OCI-LY7 (cell line): ENCODE measurements around the gene RAB10. TPM values are rescaled to one million over a fixed set of nuclear protein-coding genes. Genes with fewer than 3 reads are reported as not detected.
"Not testable (repeated sequence)": the region's sequence is repeated elsewhere in the genome, so short reads cannot be mapped to it uniquely, and the experiment has no call there.

ENCODE experiments used
- BruUV-seq: library from RNA; stranded (reverse); fragments of 400-500 nt; replicated peaks from 2 replicates; lab custom pipeline; 2021; lab: Mats Ljungman, UMichigan
- CTCF ChIA-PET: fragments of 300-600 bp; sonication (Branson Sonifier 250); formaldehyde crosslinking; loops from one replicate; lab custom pipeline; 2022; ENCODE audit warnings: antibody characterized with exemption; ENCODE audit not compliant: unreplicated experiment; lab: Charles Lee
- POLR2A ChIA-PET: fragments of 300-600 bp; sonication (Branson Sonifier 250); formaldehyde crosslinking; loops from one replicate; lab custom pipeline; 2022; ENCODE audit warnings: antibody characterized with exemption; lab: Charles Lee
- DNase-seq: peaks from one replicate; pipeline ENCODE4 v3.0.0-alpha.2; 2015; ENCODE audit warnings: low spot score
- H2AFZ ChIP-seq: fragments of 200-600 bp; sonication (generic), shearing (Covaris generic); 2 replicates; pipeline ENCODE4 v1.6.1; 2014; ENCODE audit warnings: mild to moderate bottlenecking, antibody characterized with exemption, low read length, moderate library complexity
- H3K27ac ChIP-seq: fragments of 200-600 bp; sonication (generic); 2 replicates; pipeline ENCODE4 v1.5.1; 2014; ENCODE audit warnings: mixed run types, low read depth, mild to moderate bottlenecking, moderate library complexity, low read length, inconsistent platforms; ENCODE audit not compliant: poor library complexity, severe bottlenecking
- H3K36me3 ChIP-seq: fragments of 200-600 bp; sonication (generic); 2 replicates; pipeline ENCODE4 v1.6.1; 2014; ENCODE audit warnings: mild to moderate bottlenecking, antibody characterized with exemption, low read length, moderate library complexity, mixed read lengths; ENCODE audit not compliant: insufficient read depth
- H3K4me1 ChIP-seq: fragments of 200-600 bp; sonication (generic); 2 replicates; pipeline ENCODE4 v1.5.1; 2014; ENCODE audit warnings: mild to moderate bottlenecking, low read length; ENCODE audit not compliant: insufficient read depth, poor library complexity, severe bottlenecking
- H3K4me2 ChIP-seq: fragments of 200-600 bp; sonication (generic); 2 replicates; pipeline ENCODE4 v1.6.1; 2014; ENCODE audit warnings: mild to moderate bottlenecking, low read length
- H3K4me3 ChIP-seq: fragments of 200-600 bp; sonication (generic); 2 replicates; pipeline ENCODE4 v1.5.1; 2014; ENCODE audit warnings: mild to moderate bottlenecking, low read depth, low read length; ENCODE audit not compliant: poor library complexity, severe bottlenecking
- H3K79me2 ChIP-seq: fragments of 200-600 bp; sonication (generic); 2 replicates; pipeline ENCODE4 v1.6.1; 2016; ENCODE audit warnings: low read depth, mild to moderate bottlenecking, low read length, moderate library complexity, mixed read lengths; ENCODE audit not compliant: insufficient read depth
- H3K9me2 ChIP-seq: fragments of 200-600 bp; sonication (generic); 2 replicates; pipeline ENCODE4 v1.6.1; 2016; ENCODE audit warnings: mild to moderate bottlenecking, low read length, mixed read lengths; ENCODE audit not compliant: insufficient read depth
- H3K9me3 ChIP-seq: fragments of 200-600 bp; sonication (generic); 2 replicates; pipeline ENCODE4 v1.6.1; 2014; ENCODE audit warnings: mild to moderate bottlenecking, mixed run types, low read length, mixed read lengths
- H4K20me1 ChIP-seq: fragments of 200-600 bp; sonication (generic); 2 replicates; pipeline ENCODE4 v1.6.1; 2014; ENCODE audit warnings: mild to moderate bottlenecking, antibody characterized with exemption, low read length, moderate library complexity, mixed read lengths; ENCODE audit not compliant: insufficient read depth
- EZH2phosphoT487 ChIP-seq: fragments of 200-600 bp; sonication (generic); IDR thresholded peaks from 2 replicates; pipeline ENCODE4 v1.6.1; 2018; ENCODE audit warnings: low read depth, borderline replicate concordance, mild to moderate bottlenecking, mixed run types, antibody characterized with exemption, low read length, moderate library complexity, mixed read lengths
- intact Hi-C: fragments of 100-400 bp; cut with micrococcal nuclease; formaldehyde crosslinking; loops from one replicate; pipeline ENCODE4 v1.10.0; 2022; ENCODE audit not compliant: unreplicated experiment
- total RNA-seq, 2 experiments: library from RNA; depleted of rRNA in 1 of 2; stranded (reverse); fragments of >200 nt in 1 of 2; shearing (Covaris generic) in 1 of 2; gene quantifications; 2 replicates each; pipeline ENCODE4 v1.2.3, GENCODE V29; 2014 to 2022
- TF ChIP-seq, protein P1 (sequence below): fragments of 200-600 bp; sonication (generic); conservative IDR thresholded peaks from 2 replicates; pipeline ENCODE4 v1.5.1; 2014; ENCODE audit warnings: mild to moderate bottlenecking, antibody characterized with exemption, low read length, moderate library complexity, mixed read lengths

RAB10 gene
- total RNA-seq, 2 experiments from 2014 or later = 58.3 to 96.7 TPM

DNA sequence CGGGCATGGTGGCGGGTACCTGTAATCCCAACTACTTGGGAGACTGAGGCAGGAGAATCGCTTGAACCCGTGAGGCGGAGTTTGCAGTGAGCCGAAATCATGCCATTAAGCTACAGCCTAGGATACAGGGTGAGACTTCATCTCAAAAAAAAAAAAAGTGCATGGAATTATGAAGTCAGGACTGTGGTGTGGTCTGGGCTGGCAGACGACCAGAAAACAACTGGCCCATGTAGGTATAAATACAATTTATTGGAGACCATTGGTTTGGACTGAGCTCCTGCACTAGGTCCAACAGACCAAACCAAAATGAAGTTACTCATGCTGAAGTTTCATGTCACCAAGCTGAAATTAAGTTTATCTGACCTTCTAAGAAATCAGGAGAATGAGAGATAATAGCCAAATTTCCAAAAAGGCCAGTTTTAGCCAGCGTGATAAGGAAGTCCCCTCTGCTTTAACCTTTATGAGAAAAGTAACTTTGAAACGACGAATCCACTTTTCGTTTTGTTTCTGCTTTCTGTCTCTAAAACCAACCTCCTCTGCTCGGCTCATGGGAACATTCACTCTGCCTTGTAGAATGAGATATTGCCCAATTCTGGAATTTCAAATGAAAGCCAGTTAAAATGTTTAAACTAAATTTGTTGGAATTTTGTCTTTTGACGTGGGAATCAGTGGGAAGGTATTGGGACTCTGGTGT, 17.7 kb upstream of the RAB10 start:
- H4K20me1 ChIP-seq = no peaks in the 10 kb centered on the region
- no peak overlapping the region for H3K4me2 ChIP-seq
- no peaks in the 10 kb centered on the region for H3K9me3 ChIP-seq
- no peaks in the 10 kb centered on the region for H3K36me3 ChIP-seq
- no peaks in the 10 kb centered on the region for H3K79me2 ChIP-seq
- H3K27ac ChIP-seq = no peak overlapping the region
- ChIA-PET CTCF (no interaction called here), POLR2A (interaction anchor here (1.4 to 1.6 kb wide), 2 partner anchors 16 to 18 kb away, joined by 5 read pairs; partner anchors contain the start of gene RAB10)
- no peak for DNase-seq
- no peak overlapping the region for H3K4me3 ChIP-seq
- no peaks in the 10 kb centered on the region for H3K9me2 ChIP-seq
- TF ChIP-seq EZH2phosphoT487 = no peak
- TF ChIP-seq, protein P1, sequence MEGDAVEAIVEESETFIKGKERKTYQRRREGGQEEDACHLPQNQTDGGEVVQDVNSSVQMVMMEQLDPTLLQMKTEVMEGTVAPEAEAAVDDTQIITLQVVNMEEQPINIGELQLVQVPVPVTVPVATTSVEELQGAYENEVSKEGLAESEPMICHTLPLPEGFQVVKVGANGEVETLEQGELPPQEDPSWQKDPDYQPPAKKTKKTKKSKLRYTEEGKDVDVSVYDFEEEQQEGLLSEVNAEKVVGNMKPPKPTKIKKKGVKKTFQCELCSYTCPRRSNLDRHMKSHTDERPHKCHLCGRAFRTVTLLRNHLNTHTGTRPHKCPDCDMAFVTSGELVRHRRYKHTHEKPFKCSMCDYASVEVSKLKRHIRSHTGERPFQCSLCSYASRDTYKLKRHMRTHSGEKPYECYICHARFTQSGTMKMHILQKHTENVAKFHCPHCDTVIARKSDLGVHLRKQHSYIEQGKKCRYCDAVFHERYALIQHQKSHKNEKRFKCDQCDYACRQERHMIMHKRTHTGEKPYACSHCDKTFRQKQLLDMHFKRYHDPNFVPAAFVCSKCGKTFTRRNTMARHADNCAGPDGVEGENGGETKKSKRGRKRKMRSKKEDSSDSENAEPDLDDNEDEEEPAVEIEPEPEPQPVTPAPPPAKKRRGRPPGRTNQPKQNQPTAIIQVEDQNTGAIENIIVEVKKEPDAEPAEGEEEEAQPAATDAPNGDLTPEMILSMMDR = no peak
- intact Hi-C loops = no loop called here
- BruUV-seq = no TSS peak
- H3K4me1 ChIP-seq = no peaks in the 10 kb centered on the region
- H2AFZ ChIP-seq = no peak overlapping the region

DNA sequence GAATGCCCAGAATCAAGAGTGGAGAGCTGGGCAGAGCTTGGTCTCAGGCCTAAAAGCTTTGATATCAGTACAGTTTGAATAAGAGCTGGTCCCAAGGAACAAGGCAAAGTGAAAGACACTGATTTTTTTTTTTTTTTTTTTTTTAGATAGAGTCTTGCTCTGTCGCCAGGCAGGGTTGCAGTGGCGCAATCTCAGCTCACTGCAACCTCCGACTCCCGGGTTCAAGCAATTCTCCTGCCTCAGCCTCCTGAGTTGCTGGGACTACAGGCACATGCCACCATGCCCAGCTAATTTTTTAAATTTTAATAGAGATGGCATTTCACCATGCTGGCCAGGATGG, 17.2 kb upstream of the RAB10 start:
- POLR2A ChIA-PET = interaction anchor here (1.6 kb wide), 1 partner anchor 18 kb away, joined by 5 read pairs; the partner anchor contains the start of gene RAB10
- H3K9me3 ChIP-seq, H3K36me3 ChIP-seq, H4K20me1 ChIP-seq, BruUV-seq, H3K9me2 ChIP-seq, H3K79me2 ChIP-seq, H3K4me1 ChIP-seq, H3K27ac ChIP-seq, intact Hi-C loops, DNase-seq, H2AFZ ChIP-seq, H3K4me2 ChIP-seq, H3K4me3 ChIP-seq: not testable (repeated sequence)
- CTCF ChIA-PET = interaction anchor here (1.6 kb wide), 1 partner anchor 17 kb away, joined by 3 read pairs; the partner anchor contains the start of gene RAB10

DNA sequence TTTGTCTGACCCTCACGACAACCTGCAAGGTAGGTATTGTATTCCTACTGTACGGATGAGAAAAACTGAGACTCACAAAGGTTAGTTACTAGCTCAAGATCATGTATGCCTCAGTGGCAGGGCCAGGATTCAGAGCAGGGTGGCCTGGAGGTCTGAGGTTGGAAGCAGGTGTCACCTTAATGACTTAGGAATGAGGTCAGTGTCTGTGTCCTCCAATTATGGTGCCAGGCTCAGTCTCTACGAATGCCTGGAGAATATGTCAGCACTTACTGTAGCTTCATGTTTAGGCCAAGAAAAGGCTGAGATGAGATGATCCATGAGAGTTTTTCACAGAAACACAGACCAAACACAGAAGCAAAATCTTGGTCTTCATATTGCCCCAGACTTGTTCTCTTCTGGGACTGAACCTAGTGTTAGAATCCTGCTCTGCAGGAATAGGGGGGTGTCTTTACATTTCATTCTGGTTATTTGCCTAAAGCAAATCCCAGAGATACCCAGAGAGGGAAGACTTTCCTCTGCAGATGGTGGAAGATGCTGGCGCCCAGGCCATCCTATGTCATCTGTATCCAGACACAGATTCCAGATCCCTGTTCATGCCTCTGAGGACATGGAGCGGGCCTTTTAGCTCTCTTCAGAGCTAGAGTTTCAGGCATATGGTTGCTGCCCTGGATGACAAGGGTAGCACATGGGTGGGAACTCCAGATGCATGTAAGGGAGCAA, 16.3 kb upstream of the RAB10 start:
- H4K20me1 ChIP-seq = no peaks in the 10 kb centered on the region
- H2AFZ ChIP-seq = no peak overlapping the region
- no peak overlapping the region for H3K4me2 ChIP-seq
- no peak overlapping the region for H3K27ac ChIP-seq
- H3K4me3 ChIP-seq = no peak overlapping the region
- H3K79me2 ChIP-seq = no peaks in the 10 kb centered on the region
- no TSS peak for BruUV-seq
- H3K36me3 ChIP-seq = no peaks in the 10 kb centered on the region
- TF ChIP-seq EZH2phosphoT487 = no peak
- TF ChIP-seq, protein P1 = no peak
- intact Hi-C loops = no loop called here
- no peaks in the 10 kb centered on the region for H3K4me1 ChIP-seq
- no peaks in the 10 kb centered on the region for H3K9me3 ChIP-seq
- DNase-seq = no peak
- CTCF ChIA-PET = interaction anchor here (1.6 kb wide), 1 partner anchor 16 kb away, joined by 3 read pairs; the partner anchor contains the start of gene RAB10
- no peaks in the 10 kb centered on the region for H3K9me2 ChIP-seq
- POLR2A ChIA-PET = interaction anchor here (1.6 kb wide), 1 partner anchor 17 kb away, joined by 5 read pairs; the partner anchor contains the start of gene RAB10
